ENCODE measurements around the gene DNMT3L.
"Not testable (repeated sequence)": the region's sequence is repeated elsewhere in the genome, so short reads cannot be mapped to it uniquely, and the experiment has no call there.

The DNMT3L gene

GRCh38 chr21:44249204-44250037 is 12.3 kb downstream of the DNMT3L start:
- DNase-seq (ENCODE audit: low read depth in 1 of 2, low spot score in 1 of 2) = not testable (repeated sequence)

GRCh38 chr21:44247904-44248303 is 13.8 kb downstream of the DNMT3L start:
- DNase-seq (ENCODE audit: low read depth in 1 of 2, low spot score in 1 of 2) = not testable (repeated sequence)

DNA sequence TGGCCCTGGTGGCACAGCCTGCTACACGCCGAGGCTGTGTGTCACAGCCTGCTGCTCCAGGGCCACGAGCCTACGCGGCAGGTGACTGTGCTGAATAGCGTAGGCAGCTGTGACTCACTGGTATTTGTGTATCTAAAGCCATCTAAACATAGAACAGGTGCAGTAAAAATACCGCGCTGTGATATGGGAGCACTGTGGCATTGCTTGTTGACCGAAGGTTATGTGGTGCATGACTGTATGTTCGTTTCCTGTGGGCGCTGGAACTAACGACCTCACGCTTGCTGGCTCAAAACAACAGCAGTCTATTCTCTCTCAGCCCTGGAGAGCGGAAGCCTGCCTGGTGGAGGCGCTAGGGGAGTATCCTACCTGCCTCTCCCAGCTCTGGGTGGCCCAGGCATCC is 17.7 kb downstream of the DNMT3L start:
- DNase-seq (ENCODE audit: low read depth in 1 of 2, low spot score in 1 of 2) = not testable (repeated sequence)

- DNase-seq (ENCODE audit: low read depth in 1 of 2, low spot score in 1 of 2) = not testable (repeated sequence)
Measured at GRCh38 chr21:44241281-44241680, 20.4 kb downstream of the DNMT3L start.

- not testable (repeated sequence) for DNase-seq (ENCODE audit: low read depth in 1 of 2, low spot score in 1 of 2)
Measured at GRCh38 chr21:44240842-44241241, 20.9 kb downstream of the DNMT3L start, which contains the start of gene ICOSLG. ICOSLG (minus strand) TSS chr21:44240943; CDS start chr21:44240817, 126 bp downstream.

DNA sequence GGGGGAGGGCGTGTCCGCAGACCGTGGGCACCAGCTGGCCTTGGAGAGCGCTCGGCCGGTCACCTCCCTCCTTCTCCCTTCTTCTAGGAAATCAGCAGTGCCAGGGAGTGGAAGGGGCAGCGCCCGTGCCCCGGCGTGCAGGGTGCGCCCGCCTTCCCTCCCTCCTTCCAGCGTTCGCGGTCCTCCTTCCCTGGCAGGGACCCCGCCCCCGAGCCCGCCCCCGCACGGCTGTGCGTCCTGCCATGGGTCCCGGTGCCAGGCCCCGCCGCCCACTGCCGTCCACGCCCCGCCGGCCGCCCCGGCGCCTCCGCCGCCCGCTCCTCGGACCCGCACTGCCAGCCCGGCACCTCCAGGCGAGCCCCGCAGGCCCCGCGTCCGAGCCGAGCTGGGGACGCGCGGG is 21.3 kb downstream of the DNMT3L start:
- not testable (repeated sequence) for DNase-seq (ENCODE audit: low read depth in 1 of 2, low spot score in 1 of 2)

DNA sequence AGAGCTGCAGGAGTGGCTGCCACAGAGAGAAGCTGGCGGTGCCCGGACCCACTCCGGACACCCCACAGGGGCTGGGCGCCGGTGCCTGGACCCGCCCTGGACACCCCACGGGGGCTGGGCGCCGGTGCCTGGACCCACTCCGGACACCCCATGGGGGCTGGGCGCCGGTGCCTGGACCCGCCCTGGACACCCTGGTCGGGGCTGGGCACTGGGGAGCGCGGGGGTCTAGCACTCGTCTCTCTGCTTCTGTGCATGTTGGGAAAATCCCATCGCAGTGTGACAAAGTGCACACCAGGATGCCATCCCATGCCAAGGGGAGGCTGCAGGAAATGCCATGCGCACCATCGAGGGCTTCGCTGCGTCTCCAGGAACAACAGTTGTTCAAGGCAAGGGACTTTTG is 32.1 kb downstream of the DNMT3L start:
- not testable (repeated sequence) for DNase-seq (ENCODE audit: low read depth in 1 of 2, low spot score in 1 of 2)

DNA sequence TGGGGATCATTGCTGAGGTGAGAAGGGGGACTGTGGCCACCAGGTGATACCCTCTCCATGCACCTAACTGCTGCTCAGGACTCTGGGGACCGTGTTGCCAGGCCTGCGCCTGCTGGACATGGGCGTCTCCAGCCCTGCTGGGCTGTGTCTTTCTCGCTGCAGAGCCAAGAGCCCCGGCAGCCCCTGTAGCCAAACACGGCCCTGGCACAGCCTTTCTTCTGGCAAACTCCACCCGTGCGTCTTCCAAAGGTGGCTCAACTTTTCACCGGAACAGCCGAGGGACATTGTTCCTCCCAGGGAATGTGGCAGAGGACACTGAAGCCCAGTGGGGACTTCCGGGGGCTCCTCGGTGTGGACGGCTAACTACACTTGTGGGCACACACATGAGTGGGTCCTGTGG is 33.6 kb downstream of the DNMT3L start:
- DNase-seq (ENCODE audit: low read depth in 1 of 2, low spot score in 1 of 2) = not testable (repeated sequence)

- DNase-seq (ENCODE audit: low read depth in 1 of 2, low spot score in 1 of 2) = not testable (repeated sequence)
Measured at GRCh38 chr21:44227614-44228013, 34.1 kb downstream of the DNMT3L start.

DNA sequence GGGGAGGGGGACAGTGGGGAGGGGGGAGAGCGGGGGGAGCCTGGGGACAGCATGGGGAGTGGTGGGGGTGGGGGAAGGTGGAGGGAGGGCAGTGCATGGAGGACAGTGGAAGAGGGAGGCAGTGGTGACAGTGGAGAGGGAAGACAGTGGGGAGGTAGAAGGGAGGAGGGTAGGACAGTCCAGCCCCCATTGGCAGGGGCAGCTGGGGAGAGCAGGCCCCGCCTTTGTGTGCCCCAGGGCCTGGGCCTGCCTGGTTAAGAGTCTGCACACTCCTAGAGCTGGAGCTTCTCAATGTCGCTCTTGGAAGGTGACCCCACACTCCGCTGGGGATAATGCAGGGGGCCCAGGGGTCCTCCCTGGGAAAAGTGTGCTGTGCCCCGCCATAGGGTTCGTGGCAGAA is 36.1 kb downstream of the DNMT3L start:
- not testable (repeated sequence) for DNase-seq (ENCODE audit: low read depth in 1 of 2, low spot score in 1 of 2)

DNA sequence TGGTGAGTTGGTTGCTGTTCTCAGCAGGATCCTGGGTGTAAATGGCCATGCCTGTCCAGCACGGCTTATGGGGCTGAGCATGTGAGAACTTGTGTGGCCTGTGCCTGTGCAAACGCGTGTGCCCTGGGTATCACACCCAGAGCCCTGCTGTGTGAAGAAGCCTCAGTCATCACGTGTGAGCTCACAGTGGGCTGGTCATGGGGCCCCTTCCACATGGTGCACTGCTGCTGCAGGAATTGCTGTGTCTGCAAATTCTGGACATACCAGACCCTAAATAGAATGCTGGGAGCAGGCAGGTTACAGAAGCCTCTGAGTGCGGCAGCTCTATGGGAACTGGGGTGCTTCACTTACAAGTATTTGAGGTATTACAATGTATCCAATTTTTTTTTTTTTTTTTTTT is 38.4 kb downstream of the DNMT3L start:
- DNase-seq (ENCODE audit: low read depth in 1 of 2, low spot score in 1 of 2) = not testable (repeated sequence)

GRCh38 chr21:44220674-44221073 is 41.0 kb downstream of the DNMT3L start:
- not testable (repeated sequence) for DNase-seq (ENCODE audit: low read depth in 1 of 2, low spot score in 1 of 2)

GRCh38 chr21:44218461-44218860 is 43.2 kb downstream of the DNMT3L start:
- not testable (repeated sequence) for DNase-seq (ENCODE audit: low read depth in 1 of 2, low spot score in 1 of 2)

DNA sequence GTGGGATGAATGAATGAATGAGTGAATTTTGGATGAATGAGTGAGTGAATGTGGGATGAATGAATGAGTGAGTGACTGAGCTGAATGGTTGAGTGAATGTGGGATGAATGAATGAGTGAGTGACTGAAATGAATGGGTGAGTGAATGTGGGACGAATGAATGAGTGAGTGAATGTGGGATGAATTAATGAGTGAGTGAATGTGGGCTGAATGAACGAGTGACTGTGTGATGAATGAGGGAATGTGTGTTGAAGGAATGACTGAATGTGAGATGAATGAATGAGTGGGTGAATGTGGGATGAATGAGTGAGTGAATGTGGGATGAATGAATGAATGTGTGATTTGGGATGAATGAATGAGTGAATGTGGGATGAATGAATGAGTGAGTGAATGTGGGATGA is 49.7 kb downstream of the DNMT3L start:
- not testable (repeated sequence) for DNase-seq (ENCODE audit: low read depth in 1 of 2, low spot score in 1 of 2)

DNA sequence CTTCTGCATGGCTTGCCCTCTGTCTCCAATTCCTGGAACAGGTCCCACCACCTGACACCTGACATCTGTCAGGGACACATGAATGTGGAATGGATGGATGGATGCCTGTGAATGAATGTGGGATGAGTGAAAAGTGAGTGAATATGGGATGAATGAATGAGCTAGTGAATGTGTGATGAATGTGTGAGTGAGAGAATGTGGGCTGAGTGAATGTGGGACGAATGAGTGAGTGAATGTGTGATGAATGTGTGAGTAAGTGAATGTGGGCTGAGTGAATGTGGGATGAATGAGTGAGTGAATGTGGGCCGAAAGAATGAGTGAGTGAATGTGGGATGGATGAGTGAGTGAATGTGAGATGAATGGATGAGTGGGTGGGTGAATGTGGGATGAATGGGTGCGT is 50.1 kb downstream of the DNMT3L start:
- not testable (repeated sequence) for DNase-seq (ENCODE audit: low read depth in 1 of 2, low spot score in 1 of 2)

DNA sequence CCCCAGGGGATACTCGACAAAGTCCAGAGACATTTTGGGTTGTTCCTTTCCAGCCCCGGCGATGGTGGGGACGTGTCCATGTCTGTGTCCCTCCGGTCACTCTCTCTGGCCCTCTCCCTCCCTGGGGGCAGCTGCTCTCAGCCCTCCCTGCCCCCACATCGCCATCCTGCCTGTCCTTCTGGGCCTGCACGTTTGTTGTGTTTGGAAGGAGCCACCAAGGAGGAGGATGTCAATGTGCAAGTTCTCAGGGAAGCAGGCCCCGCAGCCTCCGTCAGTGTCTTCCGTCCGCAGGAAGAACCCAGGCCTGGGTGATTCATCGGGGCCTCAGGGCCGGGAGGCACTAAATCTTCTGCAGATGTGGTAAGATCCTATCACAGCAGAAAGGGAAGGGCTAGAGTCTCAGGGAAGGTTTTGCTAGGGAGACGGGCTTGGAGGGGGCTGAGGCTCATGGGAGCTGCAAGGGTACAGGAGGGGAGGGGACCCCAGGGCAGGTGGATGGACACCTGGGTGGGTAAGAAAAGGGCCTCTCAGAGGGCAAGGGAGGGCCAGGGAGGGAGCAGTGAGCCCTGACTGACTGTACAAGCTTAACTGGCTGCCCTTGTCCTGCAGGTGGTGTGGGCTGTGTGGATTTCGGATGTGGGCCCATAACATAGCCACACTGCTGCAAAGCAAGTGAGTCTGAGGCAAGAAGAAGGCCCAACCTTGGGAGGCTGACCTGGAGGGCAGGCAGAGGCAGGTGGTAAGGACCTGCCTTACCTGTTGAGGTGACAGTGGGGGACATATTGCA is 53.6 kb downstream of the DNMT3L start:
- DNase-seq (ENCODE audit: low read depth in 1 of 2, low spot score in 1 of 2) = not testable (repeated sequence)

- not testable (repeated sequence) for DNase-seq (ENCODE audit: low read depth in 1 of 2, low spot score in 1 of 2)
Measured at GRCh38 chr21:44206698-44207676, 54.7 kb downstream of the DNMT3L start.

- not testable (repeated sequence) for DNase-seq (ENCODE audit: low read depth in 1 of 2, low spot score in 1 of 2)
Measured at GRCh38 chr21:44206187-44206586, 55.5 kb downstream of the DNMT3L start.

GRCh38 chr21:44202590-44203299 is 59.0 kb downstream of the DNMT3L start:
- not testable (repeated sequence) for DNase-seq (ENCODE audit: low read depth in 1 of 2, low spot score in 1 of 2)

DNA sequence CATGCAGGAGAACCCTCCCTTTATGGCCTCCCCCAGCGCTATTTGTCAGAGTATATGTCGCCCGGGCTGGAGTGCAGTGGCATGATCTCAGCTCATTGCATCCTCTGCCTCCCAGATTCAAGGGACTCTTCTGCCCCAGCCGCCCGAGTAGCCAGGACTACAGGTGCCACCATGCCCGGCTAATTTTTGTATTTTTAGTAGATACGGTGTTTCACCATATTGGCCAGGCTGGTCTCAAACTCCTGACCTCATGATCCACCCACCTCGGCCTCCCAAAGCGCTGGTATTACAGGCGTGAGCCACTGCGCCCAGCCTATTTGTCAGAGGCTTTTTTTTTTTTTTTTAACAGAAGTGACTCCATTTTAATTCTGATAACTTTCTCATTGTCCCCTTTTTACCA is 61.7 kb downstream of the DNMT3L start:
- DNase-seq (ENCODE audit: low read depth in 1 of 2, low spot score in 1 of 2) = not testable (repeated sequence)

Measured in stimulated activated CD4-positive, alpha-beta T cell treated with anti-CD3 and anti-CD28 coated beads, Interleukin-15, amount 100 ng/mL, for 1 hour (primary cell).